ENCODE measurements around the gene OR7A17. TPM values are rescaled to one million over a fixed set of nuclear protein-coding genes. Genes with fewer than 3 reads are reported as not detected.

OR7A17 gene
- total RNA-seq (2014; rRNA removed; shearing (Covaris generic)), result not detected in 2 replicates

- no peak for DNase-seq (ENCODE audit: low spot score)
Measured at GRCh38 chr19:14886032-14886431, at the start of gene OR7A17. Gene OR7A17 (minus strand): TSS chr19:14886132. CDS start chr19:14881355, 4,777 bp downstream.

DNA sequence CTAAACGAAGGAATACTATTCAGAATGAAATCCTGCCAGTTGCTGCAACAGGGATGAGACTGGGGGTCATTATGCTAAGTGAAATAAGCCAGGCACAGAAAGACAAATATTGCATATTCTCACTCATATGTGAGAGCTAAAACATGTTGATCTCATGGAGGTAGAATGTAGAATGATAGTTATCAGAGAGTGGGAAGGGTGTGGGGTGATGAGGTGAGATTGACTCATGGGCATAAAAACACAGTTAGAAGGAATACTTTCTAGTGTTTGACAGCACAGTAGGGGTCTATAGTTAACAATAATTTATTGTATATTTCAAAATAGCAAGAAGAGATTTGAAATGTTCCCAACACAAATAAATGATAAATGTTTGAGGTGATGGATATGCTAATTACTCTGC is 47.6 kb upstream of the OR7A17 start:
- DNase-seq (ENCODE audit: low spot score), result no peak

DNA sequence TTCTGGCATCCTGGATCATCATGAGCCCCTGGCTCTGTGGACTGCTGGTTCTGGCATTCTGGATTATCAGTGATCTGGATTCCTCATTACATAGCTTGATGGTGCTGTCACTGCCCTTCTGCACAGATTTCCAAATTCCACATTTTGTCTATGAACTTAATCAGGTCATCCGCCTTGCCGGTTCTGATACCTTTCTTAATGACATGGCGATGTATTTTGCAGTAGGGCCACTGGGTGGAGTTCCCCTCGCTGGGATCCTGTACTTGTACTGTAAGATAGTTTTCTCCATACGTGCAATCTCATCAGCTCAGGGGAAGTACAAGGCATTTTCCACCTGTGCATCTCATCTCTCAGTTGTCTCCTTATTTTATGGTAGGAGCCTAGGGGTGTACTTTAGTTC is 30.9 kb upstream of the OR7A17 start:
- DNase-seq (ENCODE audit: low spot score), result no peak

DNA sequence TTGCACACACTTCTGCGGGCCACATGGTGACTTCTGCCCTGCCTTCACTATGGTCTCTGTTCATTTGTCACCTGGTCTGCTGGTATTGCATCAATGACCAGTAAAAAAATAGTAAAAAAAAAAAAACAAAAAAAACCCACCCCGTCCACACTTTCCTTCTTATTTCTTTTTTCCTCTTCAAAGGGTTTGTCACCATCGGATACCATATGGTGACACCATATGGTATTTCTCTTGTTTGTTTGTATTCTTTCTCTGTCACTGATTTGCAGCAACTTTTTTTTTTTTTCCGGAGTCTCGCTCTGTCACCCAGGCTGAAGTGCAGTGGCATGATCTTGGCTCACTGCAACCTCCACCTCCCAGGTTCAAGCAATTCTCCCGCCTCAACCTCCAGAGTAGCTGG is 29.2 kb upstream of the OR7A17 start:
- no peak for DNase-seq (ENCODE audit: low spot score)

GRCh38 chr19:14906711-14907110 is 20.8 kb upstream of the OR7A17 start:
- DNase-seq (ENCODE audit: low spot score), result no peak

- DNase-seq (ENCODE audit: low spot score), result no peak
Measured at GRCh38 chr19:14901675-14902260, 15.8 kb upstream of the OR7A17 start.

DNA sequence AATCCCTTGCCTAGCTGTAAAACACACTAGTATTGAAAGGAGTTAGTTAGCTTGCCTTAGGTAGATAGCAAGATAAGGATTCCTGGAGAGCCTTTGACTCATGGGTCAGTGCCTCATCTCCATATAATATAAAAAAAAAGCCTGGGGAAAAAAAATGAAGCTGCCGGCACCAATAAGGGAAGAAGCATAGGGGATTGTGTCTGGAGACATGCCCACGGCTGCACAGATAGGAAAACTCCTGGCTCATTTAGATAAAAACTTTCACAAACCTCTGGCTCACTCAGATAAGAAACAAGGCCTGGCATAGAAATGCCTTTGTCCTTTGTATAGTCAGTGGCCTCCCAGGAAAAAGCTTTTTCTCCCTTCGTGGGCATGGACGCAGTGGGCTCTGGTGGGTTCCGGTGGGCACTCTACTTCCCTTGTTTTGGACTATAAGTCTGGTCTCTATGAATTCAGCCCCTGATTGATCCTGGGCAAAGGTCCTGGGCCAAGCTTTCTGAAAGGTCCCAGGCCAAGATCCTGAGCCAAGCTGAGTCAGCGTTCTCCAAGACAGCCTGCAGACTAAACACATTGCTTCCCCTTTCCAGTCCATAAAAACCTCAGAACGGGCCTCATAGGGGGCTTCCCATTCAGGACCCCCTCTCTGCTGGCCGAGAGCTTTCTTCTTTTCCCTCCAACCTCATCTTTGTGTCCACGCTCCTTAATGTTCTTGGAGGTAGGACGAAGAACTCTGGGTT is 4.9 kb upstream of the OR7A17 start:
- DNase-seq (ENCODE audit: low spot score), result no peak

- DNase-seq (ENCODE audit: low spot score), result no peak
Measured at GRCh38 chr19:14889994-14890642, 4.2 kb upstream of the OR7A17 start.

DNA sequence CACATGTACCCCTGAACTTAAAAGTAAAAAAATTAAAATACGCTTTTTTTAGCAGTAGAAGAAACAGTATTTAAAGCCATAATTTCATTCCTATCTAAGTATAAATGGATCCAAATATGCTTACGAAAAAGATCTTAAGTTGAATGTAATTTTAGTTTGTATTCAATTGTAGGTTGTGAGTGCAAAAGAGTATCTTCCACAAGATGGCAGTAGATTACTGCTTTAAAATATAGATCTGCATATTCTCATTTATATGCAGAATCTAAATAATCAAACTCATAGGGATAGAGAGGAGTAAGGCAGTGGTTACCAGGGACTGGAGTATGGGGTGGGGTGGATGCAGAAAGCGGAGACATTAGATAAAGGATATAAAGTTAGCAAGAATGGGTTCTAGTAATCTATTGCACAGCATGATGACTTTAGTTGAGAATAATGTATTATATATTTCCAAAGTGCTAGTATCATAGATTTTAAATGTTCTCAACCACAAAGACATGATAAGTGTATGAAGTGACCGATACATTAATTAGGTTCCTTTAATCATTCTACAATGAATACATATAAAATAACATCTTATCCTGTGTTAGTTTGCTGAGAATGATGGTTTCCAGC is 14.2 kb downstream of the OR7A17 start:
- DNase-seq (ENCODE audit: low spot score), result no peak

GRCh38 chr19:14868497-14868896 is 17.4 kb downstream of the OR7A17 start:
- no peak for DNase-seq (ENCODE audit: low spot score)

DNA sequence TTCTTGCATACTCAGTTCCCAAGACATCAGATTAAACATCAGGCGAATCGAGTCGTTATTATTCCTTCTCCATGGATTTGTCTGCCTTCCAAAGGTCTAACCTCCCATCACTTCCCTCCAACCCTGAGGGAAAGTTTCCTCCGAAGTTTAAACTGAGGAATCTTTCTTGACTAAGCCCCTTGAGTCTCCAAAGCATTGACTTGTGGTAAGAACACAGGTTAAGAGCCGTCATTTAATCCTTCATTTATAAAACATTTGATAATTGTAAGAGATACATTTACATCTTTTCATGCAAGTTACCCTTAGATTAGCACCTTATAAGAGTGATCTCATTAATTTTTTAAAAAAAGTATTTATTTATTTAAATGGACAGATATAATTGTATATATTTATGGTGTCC is 37.1 kb downstream of the OR7A17 start, which contains the start of gene OR7A10:
OR7A10 (minus strand) TSS at position 101 of the 400 bp plus-strand sequence. CDS start 7,045 bp downstream, outside the sequence.
- DNase-seq (ENCODE audit: low spot score), result no peak

DNA sequence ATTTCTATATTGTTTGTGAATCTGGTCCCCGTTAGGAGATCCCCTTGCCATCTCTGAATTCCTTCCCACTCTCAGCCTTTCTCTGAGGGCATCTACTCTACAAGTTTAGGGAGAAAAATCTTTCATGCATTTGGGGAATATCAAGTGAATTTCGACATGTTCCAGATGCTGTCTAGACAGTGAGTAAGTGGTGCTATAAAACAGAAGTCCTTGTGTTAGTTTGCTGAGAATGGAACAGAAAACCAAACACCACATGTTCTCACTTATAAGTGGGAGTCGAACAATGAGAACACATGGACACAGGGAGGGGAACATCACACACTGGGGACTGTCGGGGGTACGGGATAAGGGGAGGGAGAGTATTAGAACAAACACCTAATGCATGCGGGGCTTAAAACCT is 42.4 kb downstream of the OR7A17 start:
- DNase-seq (ENCODE audit: low spot score), result no peak

- DNase-seq (ENCODE audit: low spot score), result no peak
Measured at GRCh38 chr19:14843169-14843568, 42.8 kb downstream of the OR7A17 start.

- no peak for DNase-seq (ENCODE audit: low spot score)
Measured at GRCh38 chr19:14840206-14840605, 45.7 kb downstream of the OR7A17 start.

DNA sequence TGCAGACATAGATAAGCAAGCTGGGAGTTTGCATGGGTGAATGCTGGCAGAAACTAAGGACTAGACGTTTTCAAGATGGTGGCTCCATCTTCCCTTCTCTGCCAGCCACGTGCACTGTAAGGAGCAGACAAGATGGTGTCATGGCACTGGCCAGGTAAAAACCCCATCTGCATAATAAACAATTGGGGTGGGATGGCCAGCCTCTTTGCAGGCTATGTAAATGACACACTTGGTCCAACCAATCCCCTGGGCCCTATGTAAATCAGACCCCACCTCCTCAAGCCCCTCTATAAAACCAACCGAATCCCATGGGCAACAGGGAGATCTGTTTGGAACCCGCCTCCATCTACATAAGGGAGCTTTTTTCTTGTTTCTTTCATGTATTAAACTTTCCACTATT is 48.5 kb downstream of the OR7A17 start:
- no peak for DNase-seq (ENCODE audit: low spot score)

DNA sequence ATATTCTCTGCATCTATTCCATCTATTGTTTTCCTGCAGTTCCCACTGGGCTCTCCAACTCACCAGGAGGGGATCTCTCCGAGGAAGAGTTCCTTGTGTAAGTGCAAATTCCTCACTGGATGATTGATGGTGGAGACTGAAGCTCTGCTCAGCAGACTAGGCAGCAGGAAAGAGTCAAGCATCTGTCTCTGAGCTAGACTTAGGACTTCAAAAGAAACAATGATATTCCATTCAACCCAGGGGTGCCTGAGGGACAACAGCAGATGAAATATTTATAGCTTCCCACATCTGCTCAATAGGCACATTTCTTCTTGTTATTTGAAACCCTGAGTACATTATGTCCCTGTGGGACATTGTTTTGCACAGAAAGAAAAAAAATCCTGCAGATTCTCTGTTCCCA is 50.9 kb downstream of the OR7A17 start, which contains the start of the genes OR7A5 and OR7C1:
OR7A5 (minus strand) TSS at position 175 of the 400 bp plus-strand sequence. CDS start 6,944 bp downstream, outside the sequence.
OR7C1 (minus strand) TSS at position 175 of the 400 bp plus-strand sequence. CDS start 35,049 bp downstream, outside the sequence.
- no peak for DNase-seq (ENCODE audit: low spot score)

GRCh38 chr19:14830702-14831101 is 55.2 kb downstream of the OR7A17 start:
- no peak for DNase-seq (ENCODE audit: low spot score)

Other genes with a start within 250 kb of the OR7A17 start
- gene ADGRE3, start 211.3 kb downstream of the OR7A17 start, total RNA-seq (2014; rRNA removed; shearing (Covaris generic)), result not detected in 2 replicates
- gene ZNF333, start 196.1 kb downstream of the OR7A17 start, total RNA-seq (2014; rRNA removed; shearing (Covaris generic)), result 1.9 and 8.5 TPM in 2 replicates
- 0.12 and 0.76 TPM in 2 replicates for gene ADGRE2, start 107.6 kb downstream of the OR7A17 start, total RNA-seq (2014; rRNA removed; shearing (Covaris generic))
- not detected in 2 replicates for gene OR7A5, start 50.9 kb downstream of the OR7A17 start, total RNA-seq (2014; rRNA removed; shearing (Covaris generic))
- gene OR7C1, start 50.9 kb downstream of the OR7A17 start, total RNA-seq (2014; rRNA removed; shearing (Covaris generic)), result not detected in 2 replicates
- gene OR7A10, start 37.2 kb downstream of the OR7A17 start, total RNA-seq (2014; rRNA removed; shearing (Covaris generic)), result not detected in 2 replicates
- gene OR7C2, start 55.4 kb upstream of the OR7A17 start, total RNA-seq (2014; rRNA removed; shearing (Covaris generic)), result not detected in 2 replicates
- 0.06 TPM in 1 of 2 replicates, not detected in the other for gene SLC1A6, start 93.7 kb upstream of the OR7A17 start, total RNA-seq (2014; rRNA removed; shearing (Covaris generic))
- not detected in 2 replicates for gene CASP14, start 163.3 kb upstream of the OR7A17 start, total RNA-seq (2014; rRNA removed; shearing (Covaris generic))
- gene OR1I1, start 196.1 kb upstream of the OR7A17 start, total RNA-seq (2014; rRNA removed; shearing (Covaris generic)), result not detected in 2 replicates
- 11.7 and 15.1 TPM in 2 replicates for gene SYDE1, start 221.3 kb upstream of the OR7A17 start, total RNA-seq (2014; rRNA removed; shearing (Covaris generic))